ENCODE results near the gene GREM1.

GREM1 gene

DNA sequence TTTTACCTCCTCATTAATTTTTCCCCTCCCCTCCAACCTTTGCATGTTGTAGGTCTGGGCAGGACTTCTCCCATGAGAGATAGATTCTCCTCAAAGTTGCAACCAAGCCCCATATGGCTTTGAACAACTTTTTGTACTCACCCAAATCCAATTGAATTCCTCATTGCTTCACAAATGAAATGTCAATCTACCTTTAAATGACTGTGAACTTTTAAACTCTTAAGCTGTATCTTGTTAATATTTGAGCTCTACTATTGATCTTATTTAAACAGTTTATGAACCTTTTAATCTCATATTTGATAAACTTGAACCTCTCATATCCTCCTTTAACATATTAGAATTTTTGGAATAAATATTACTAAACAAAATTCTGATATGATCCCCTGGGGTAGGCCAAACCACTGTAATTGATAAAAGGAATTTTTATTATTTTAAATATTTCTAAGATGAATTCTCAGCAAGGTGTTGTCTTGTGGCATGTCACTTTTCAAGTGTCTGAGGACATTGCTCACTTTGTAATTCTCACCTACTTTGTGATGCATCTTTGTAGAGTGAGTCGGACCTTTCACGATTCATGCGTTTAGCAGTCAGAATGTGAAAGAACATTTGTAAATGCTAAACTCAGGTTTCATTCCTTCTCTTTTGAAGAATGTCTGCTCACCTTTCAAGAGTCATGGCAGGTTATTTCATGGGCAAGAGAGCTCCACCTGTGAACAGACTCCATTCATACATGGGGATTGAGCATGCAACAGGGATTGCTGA is 23.4 kb upstream of the GREM1 start:
- DNase-seq (ENCODE audit: low spot score) (no peak), FAIRE-seq (no peak)

DNA sequence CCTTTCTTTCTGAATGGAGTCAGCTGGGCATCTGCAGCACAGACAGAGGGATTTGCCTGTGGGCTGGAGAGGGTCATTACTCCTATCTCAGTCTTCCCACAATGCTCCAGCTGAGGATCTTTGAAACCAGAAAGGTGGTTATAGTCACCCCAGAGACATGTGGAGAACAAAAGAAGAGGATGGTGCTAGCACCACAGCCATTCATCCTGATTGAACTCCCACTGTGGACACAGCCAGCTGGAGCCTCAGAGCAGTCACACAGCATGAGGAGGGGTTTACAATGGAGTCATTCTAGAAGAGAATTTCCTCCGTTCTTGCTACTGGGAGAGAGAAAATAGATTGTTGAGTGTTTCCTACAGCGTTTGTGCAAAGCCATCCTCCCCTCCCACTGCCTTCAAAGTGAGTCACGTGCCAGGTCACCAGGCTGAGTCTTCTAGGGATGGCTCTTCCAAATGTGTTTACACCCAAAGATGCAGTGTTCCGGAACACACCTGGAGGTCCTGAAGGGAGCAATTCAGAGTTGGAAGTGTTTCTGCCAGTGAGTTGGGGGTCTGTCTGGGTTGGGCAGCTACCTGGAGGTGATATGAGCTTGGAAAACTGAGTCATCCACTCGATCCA is 18.9 kb upstream of the GREM1 start:
- no peak for FAIRE-seq
- DNase-seq (ENCODE audit: low spot score): no peak

GRCh38 chr15:32700501-32701150 is 17.2 kb upstream of the GREM1 start:
- DNase-seq (ENCODE audit: low spot score) (no peak), FAIRE-seq (no peak)

DNA sequence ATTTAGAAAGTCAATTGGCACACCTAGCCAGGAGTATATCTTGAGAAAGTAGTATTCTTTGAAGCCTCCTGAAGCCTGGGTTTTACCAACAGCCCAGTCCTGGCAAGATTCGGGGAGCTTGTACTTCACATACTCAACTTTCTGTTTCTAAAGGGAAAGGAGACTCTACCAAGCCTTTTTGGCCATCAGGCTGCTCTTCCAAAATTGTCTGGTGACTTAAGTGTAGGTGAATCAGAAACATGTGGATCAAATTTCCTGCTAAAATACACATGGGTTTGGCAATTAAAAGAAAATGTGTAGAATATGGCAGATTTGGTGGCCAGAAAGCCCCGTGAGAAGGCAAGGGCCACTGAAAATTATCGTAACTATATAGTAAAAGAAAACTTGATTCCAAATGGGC is 15.9 kb upstream of the GREM1 start:
- no peak for FAIRE-seq

GRCh38 chr15:32704395-32704981 is 13.3 kb upstream of the GREM1 start:
- no peak for DNase-seq (ENCODE audit: low spot score)
- FAIRE-seq: no peak

More for the DNA sequence above, 15.9 kb upstream of the GREM1 start:
- DNase-seq (ENCODE audit: low spot score): no peak

DNA sequence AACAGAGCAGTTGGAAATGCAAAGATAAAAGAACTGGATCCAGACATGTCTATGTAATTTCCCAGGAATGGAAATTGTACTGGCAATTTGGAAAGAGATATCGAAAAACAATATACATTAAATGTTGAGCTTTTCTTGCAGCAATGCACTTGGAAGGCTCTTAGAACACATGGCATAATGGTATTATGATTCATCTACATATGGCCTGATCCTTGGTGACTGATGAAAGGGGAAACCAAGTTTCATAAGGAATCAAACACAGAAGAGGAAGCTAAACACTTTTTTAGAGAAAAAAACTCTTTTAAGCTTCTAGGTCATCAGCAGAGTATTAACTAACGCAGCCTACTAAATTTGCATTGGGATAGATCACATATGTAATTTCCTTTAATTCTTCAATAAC is 12.4 kb upstream of the GREM1 start:
- FAIRE-seq (no peak), DNase-seq (ENCODE audit: low spot score) (no peak)

DNA sequence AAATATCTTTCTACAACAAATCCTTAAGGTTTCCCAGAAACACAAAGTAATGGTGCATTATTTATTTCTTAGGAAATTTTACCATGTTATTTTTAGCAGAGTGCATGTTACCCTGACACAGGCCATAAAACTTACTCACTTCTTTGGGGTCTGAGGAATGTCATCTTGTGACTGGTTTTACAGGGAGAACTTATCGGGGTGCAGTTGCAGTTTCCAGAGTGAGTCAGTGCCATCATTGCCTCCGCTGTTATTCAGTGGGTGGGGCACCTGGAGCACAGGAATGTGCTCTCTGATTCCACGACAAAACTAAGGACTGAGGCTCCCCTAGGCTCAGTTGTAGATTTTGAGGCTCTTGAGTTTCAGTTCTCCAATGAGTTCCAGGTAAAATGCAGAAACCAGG is 11.1 kb upstream of the GREM1 start:
- peak; percentile 35 for DNase-seq (ENCODE audit: low spot score)

GRCh38 chr15:32707436-32707835 is 10.4 kb upstream of the GREM1 start:
- FAIRE-seq (no peak), DNase-seq (ENCODE audit: low spot score) (no peak)

More for the DNA sequence above, 11.1 kb upstream of the GREM1 start:
- no peak for FAIRE-seq

- DNase-seq (ENCODE audit: low spot score) (no peak), FAIRE-seq (no peak)
Observed at GRCh38 chr15:32709295-32710033, 8.3 kb upstream of the GREM1 start.

DNA sequence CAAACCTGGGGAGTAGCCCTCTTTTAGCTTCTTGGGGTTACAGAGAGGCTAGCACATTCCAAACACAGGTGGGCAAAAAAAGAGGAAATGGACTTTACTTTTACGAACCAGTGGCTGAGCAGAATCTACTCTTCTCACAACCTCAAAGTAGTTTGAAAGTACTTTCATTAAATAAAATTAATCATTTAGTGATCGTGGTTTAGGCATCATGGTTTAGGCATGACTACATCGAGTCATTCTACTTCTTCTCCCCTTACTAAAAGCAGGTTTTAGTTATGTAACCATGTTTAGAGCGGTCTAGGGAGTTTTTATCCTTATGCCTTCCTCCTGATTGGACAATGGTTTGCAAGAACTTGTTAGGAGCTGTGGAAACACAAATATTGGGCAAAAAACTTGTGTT is 2.5 kb upstream of the GREM1 start:
- FAIRE-seq (no peak), DNase-seq (ENCODE audit: low spot score) (no peak)

GRCh38 chr15:32716216-32716914 is 1.4 kb upstream of the GREM1 start:
- no peak for FAIRE-seq
- DNase-seq (ENCODE audit: low spot score): no peak

GRCh38 chr15:32716915-32717425 is 834 bp upstream of the GREM1 start:
- FAIRE-seq (no peak), DNase-seq (ENCODE audit: low spot score) (no peak)

DNA sequence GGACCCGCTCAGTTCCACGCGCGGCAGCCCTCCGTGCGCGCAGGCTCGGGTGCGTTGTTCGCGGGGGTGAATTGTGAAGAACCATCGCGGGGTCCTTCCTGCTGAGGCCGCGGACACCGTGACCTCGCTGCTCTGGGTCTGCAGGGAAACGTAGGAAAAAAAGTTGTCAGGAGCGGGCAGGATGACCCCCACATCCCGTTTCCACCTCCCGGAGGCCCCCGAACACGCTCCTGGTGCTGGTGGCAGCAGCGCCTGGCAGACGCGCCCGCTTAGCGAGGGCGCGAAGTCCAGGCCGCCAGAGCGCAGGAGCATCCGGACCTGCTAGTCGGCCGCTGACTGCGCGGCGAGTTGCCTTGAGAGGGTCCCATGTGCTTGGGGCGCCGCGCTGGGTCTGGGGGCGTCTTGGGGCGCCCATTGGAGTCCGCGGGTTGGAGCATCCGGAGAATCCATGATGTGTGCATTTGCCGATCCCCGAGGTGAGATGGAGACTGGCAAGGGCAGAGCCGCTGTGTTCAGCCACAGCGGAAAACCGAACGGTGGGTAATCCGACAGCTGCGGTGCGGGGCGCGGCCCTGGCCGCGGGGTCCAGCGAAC is 520 bp downstream of the GREM1 start:
- FAIRE-seq: no peak
- DNase-seq (ENCODE audit: low spot score): no peak

DNA sequence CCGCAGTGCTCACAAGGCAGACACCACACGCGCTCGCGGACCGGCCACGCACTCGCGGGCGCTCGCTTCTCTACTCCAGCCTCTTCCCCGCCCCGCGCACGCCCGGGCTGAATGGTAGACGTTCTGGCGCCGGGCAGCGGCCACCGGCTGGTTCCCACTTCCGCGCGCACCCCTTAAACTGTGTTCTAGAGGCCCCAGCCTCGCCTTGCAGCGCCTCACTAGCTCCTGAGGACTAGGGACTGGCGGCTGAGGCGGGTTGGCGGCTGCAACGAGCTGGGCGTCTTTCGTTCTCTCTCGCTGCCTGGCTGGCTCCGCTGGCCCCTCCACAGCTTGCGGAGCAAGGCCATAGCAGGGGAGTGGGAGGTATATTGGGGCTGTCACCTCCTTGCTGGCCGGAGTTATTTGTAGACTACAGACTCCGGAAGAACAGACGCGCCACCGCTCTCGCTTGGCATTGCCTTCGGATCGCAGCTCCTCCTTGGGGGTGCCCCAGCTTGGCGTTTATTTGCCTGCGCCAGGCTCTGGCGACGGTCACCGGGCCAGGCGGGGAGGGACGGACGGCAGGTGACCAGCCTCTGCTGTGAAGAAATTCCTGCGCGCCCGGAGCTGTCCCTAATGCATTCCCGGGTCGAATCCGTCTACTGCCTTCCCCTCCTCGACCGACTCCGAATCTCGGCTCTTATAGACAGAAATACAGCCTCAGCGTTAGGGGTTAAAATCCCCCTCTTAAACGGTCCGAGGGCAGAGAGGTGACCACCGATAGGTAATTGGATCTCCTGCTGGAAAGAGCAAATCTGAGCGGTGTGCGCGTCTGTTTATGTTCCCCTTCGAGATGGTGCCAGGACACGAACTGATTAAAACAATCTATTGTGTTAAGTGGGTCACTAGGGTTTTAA is 1.3 kb downstream of the GREM1 start:
- DNase-seq (ENCODE audit: low spot score): no peak
- FAIRE-seq: no peak

- DNase-seq (ENCODE audit: low spot score): no peak
- no peak for FAIRE-seq
Observed at GRCh38 chr15:32721596-32721995, 3.8 kb downstream of the GREM1 start.

GRCh38 chr15:32722136-32722535 is 4.3 kb downstream of the GREM1 start:
- FAIRE-seq (no peak), DNase-seq (ENCODE audit: low spot score) (no peak)

DNA sequence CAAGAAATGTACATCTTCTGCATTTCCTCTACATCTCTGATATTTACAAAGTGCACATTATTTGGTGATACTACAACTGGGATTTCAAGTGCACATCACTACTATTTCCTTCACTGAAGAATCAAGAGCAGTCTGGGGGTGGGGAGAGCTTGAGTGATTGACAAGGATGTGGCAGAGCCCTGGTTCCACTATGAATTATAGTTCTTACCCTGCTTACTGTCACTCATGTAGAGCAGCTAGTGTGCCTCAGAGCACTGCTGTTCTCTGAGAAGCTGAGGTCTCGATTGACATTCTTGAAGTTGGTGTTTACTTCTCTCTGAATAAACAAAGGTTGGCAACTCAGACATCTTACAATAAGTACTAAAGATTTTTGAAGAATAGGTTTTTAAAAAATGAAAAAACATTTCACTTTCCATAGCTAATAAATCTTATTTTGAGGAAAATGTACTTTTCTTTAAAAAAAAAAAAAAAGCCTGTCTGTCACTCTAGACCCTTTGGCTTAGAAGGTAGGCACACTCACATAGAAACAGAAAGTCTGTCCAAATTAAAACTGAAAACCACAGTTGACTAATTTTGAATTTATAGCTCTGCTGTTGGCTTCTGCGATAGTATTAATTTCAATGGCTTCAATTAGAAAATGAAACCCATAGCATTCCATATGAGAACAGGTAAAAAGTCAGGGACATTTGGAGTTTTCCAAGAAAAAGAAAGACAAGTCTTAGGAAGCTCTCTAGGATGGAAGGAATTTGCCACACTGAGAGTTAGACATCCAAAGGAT is 5.6 kb downstream of the GREM1 start:
- DNase-seq (ENCODE audit: low spot score) (no peak), FAIRE-seq (no peak)

- DNase-seq (ENCODE audit: low spot score): no peak
- FAIRE-seq: no peak
Observed at GRCh38 chr15:32729700-32730395, 12.0 kb downstream of the GREM1 start.

Data from urothelium cell line (cell line).